Mucosa of rectum (tissue), 2 donors: ENCODE data around the gene SEMA3B.
"Not testable (repeated sequence)": the region's sequence is repeated elsewhere in the genome, so short reads cannot be mapped to it uniquely, and the experiment has no call there.

Source experiments
- H3K27ac ChIP-seq, 2 donors: one replicate each; pipeline ENCODE4 v1.7.0; 2013; ENCODE audit warnings: inconsistent platforms in 2 of 2, low read depth in 2 of 2, low read length in 2 of 2
- H3K27me3 ChIP-seq, 2 donors: one replicate each; pipeline ENCODE4 v1.7.0; 2013; ENCODE audit warnings: low read length in 2 of 2; ENCODE audit not compliant: control insufficient read depth in 2 of 2, insufficient read depth in 2 of 2
- H3K36me3 ChIP-seq, 2 donors: one replicate each; pipeline ENCODE4 v1.7.0; 2013; ENCODE audit warnings: low read length in 2 of 2; ENCODE audit not compliant: control insufficient read depth in 2 of 2, insufficient read depth in 2 of 2
- H3K4me1 ChIP-seq, 2 donors: one replicate each; pipeline ENCODE4 v1.7.0; 2013; ENCODE audit warnings: low read length in 2 of 2, mild to moderate bottlenecking in 1 of 2; ENCODE audit not compliant: control insufficient read depth in 2 of 2, insufficient read depth in 2 of 2
- H3K4me3 ChIP-seq, 2 donors: one replicate each; pipeline ENCODE4 v1.7.0; 2013; ENCODE audit warnings: low read length in 2 of 2
- H3K9ac ChIP-seq, 2 donors: one replicate each; pipeline ENCODE4 v1.7.0; 2013; ENCODE audit warnings: low read length in 2 of 2, low read depth in 1 of 2, mild to moderate bottlenecking in 1 of 2
- H3K9me3 ChIP-seq, 2 donors: one replicate each; pipeline ENCODE4 v1.7.0; 2013; ENCODE audit warnings: low read length in 2 of 2; ENCODE audit not compliant: control insufficient read depth in 2 of 2
- donor health status: healthy.
- donor health status: Normal muscosa, but diverticular disease.

Gene SEMA3B

DNA sequence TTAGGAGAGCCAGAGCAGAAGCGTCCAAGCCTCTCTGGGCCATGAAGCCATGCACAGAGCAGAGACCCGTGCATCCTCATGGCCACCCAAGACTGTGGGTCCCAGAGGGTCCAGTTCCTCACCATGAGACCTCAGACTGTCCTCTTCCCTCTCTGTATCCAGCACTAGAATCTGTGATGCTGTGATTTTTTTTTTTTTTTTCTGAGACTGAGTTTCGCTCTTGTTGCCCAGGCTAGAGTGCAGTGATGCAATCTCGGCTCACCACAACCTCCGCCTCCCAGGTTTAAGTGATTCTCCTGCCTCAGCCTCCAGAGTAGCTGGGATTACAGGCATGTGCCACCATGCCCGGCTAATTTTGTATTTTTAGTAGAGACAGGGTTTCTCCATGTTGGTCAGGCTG lies 24.1 kb upstream of the SEMA3B start:
- peak overlapping the region in 1 of 2 donors; percentile 48 for H3K27ac ChIP-seq
- H3K9me3 ChIP-seq, H3K36me3 ChIP-seq, H3K9ac ChIP-seq, H3K27me3 ChIP-seq, H3K4me3 ChIP-seq: not testable (repeated sequence)
- peaks cover 65 to 72% of the 10 kb centered on the region in 2 donors for H3K4me1 ChIP-seq

DNA sequence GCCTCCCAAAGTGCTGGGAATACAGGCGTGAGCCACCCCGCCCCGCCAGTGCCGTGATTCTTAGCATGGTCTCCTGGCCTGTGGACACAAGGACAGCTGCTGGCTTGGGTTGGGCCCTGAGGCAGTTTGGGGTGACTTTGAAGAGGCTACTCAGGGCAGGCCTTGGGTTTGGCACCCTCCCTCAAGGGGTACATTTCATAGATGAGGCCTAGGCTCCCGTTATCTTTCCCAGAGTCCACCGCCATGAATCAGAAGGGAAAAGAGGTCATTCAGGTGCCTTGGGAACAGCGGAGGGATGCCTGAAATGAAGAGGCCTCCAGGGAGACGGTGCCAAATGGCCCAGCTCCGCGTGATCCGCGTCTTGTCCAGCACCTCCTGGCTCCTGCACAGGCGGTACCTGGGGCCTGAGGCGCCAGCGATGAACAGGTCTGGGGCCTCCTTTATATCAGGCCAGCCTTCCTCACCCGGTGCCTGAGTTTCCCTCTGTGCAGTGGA lies 23.6 kb upstream of the SEMA3B start:
- Histone ChIP-seq H3K36me3 (peaks cover 0 to 10% of the 10 kb centered on the region in 2 donors), H3K4me3 (peak overlapping the region; percentile 71 to 76), H3K9ac (peak overlapping the region in 1 of 2 donors; percentile 72), H3K27ac (peak overlapping the region; percentile 26 to 81), H3K4me1 (peaks cover 63 to 70% of the 10 kb centered on the region in 2 donors), H3K27me3 (no peaks in the 10 kb centered on the region), H3K9me3 (no peaks in the 10 kb centered on the region)

DNA sequence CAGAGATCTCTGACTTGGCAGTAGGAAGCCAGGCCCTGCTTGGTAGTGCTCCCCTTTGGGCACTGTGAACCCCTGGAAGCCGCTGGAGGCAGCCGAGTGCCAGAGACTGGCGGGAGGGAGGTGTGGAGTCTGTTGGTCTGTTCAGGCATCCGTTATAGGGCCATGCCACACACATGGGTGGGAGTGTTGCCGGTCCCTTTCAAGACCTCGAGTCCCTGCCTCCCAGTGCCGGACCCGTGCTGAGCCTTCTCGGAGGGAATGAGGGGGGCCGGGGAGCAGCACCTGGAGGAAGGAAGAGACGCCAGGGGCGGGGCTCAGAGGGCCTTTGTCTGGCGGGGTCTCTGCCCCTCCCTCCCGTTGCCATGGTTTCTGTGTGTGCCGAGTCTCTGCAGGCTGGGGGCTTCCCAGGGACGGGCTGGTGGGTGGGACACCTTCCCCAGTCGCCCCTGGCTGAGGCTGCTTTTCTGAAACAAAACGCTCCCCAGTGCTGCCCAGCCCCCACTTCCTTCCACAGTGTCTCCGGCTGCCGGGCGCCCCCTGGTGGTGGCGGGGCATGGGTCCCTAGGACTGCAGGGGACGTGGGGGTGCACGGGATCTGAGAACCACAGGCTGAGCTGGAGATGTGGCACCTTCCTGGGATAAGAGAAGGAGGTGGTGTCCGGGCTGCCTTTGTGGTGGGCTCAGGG lies 23.0 kb upstream of the SEMA3B start:
- H3K27me3 ChIP-seq: no peaks in the 10 kb centered on the region
- H3K36me3 ChIP-seq: peaks cover 0 to 12% of the 10 kb centered on the region in 2 donors
- H3K27ac ChIP-seq: peak overlapping the region; percentile 26 to 81
- H3K9ac ChIP-seq: peak overlapping the region; percentile 70 to 72
- peaks cover 60 to 71% of the 10 kb centered on the region in 2 donors for H3K4me1 ChIP-seq
- peak overlapping the region; percentile 71 to 76 for H3K4me3 ChIP-seq
- no peaks in the 10 kb centered on the region for H3K9me3 ChIP-seq

DNA sequence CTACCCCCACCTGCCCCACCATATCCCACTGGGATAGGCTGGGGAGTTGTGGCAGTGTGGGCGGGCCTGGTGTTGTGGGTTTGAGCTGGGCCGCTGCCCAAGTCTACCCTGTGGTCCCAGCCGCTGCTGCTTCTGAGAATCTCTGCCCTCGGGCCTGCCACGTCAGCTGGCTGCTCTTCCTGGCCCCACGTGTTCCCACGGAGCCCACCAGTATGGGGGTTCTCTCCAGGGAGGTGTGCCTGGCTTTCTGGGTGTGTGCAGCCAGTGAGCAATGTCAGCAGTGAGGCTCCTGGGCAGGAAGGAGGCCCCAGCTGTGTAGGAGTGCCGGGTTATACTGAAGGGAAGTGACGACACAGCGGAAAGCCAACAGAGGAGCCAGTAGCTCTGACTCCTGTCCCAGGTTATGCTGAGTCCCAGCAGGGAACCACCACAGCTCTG lies 22.4 kb upstream of the SEMA3B start:
- peak overlapping the region; percentile 26 to 81 for H3K27ac ChIP-seq
- peak overlapping the region in 1 of 2 donors; percentile 76 for H3K4me3 ChIP-seq
- peak overlapping the region; percentile 70 to 72 for H3K9ac ChIP-seq
- H3K27me3 ChIP-seq: no peaks in the 10 kb centered on the region
- H3K4me1 ChIP-seq: peaks cover 60 to 70% of the 10 kb centered on the region in 2 donors
- peaks cover 4 to 13% of the 10 kb centered on the region in 2 donors for H3K36me3 ChIP-seq
- H3K9me3 ChIP-seq: no peaks in the 10 kb centered on the region

DNA sequence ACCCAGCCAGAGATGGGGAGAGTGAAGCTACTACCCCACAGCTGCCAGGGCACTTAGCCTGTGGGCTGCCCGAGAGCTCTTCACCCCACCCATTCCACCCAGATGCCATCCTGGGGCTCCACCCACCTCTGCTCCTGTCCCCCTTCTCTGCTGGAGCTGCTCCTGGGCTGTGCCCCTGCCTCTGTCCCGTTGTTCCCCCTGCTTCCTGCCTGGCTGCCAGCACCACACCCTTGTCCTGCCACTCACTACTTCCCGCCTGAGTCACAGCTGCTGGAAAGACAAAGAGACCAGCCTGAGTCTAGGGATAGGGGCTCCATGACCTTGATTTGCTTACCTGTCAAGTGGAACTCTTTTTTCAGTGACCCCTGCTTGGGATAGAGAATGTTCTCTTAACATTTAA lies 20.6 kb upstream of the SEMA3B start:
- peaks cover 4 to 25% of the 10 kb centered on the region in 2 donors for H3K36me3 ChIP-seq
- peak overlapping the region in 1 of 2 donors; percentile 13 for H3K9ac ChIP-seq
- no peaks in the 10 kb centered on the region for H3K9me3 ChIP-seq
- peak overlapping the region; percentile 34 to 58 for H3K27ac ChIP-seq
- no peaks in the 10 kb centered on the region for H3K27me3 ChIP-seq
- no peak overlapping the region for H3K4me3 ChIP-seq
- H3K4me1 ChIP-seq: peaks cover 45 to 53% of the 10 kb centered on the region in 2 donors

DNA sequence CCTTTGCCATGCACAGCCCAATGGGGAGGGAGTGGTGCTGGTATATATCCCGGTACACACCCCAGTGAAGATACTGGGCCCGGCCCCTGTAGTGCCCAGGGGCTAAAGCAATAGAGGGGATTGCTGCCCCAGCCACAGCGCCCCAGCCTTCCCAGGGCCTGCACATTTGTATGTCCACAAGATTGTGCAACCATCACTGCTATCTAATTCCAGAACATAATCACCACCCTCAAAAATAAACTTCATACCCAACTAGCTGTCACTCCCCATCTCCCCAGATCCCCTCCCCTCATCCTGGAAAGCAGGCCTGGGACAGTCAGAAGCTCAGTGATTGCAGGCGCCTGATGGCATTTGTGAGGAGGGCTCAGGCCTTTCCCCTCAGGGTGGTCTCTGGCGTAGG lies 19.5 kb upstream of the SEMA3B start:
- H3K36me3 ChIP-seq: peaks cover 4 to 30% of the 10 kb centered on the region in 2 donors
- H3K27me3 ChIP-seq: no peaks in the 10 kb centered on the region
- no peak overlapping the region for H3K9ac ChIP-seq
- H3K4me3 ChIP-seq: no peak overlapping the region
- H3K4me1 ChIP-seq: peaks cover 37 to 49% of the 10 kb centered on the region in 2 donors
- no peaks in the 10 kb centered on the region for H3K9me3 ChIP-seq
- H3K27ac ChIP-seq: peak overlapping the region in 1 of 2 donors; percentile 58

DNA sequence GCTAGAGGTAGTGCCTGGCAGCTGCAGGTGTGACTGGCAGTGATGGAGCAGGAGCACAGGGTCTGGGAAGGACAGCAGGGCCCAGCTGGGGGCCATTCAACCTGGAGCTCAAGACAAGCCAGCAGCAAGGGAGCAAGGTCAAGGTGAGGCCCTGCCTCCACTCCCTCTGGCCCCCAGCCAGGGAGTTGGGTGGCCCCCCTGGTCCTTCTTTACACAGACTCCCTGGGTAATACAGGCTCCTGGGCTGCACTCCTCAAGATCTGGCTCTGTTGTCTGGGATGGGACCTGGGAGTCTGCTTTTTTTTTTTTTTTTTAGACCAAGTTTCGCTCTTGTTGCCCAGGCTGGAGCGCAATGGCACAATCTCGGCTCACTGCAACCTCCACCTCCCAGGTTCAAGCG lies 18.4 kb upstream of the SEMA3B start:
- no peak overlapping the region for H3K4me3 ChIP-seq
- H3K36me3 ChIP-seq: peaks cover 4 to 30% of the 10 kb centered on the region in 2 donors
- H3K9me3 ChIP-seq: no peaks in the 10 kb centered on the region
- no peak overlapping the region for H3K27ac ChIP-seq
- H3K27me3 ChIP-seq: no peaks in the 10 kb centered on the region
- H3K4me1 ChIP-seq: peaks cover 32 to 48% of the 10 kb centered on the region in 2 donors
- no peak overlapping the region for H3K9ac ChIP-seq

DNA sequence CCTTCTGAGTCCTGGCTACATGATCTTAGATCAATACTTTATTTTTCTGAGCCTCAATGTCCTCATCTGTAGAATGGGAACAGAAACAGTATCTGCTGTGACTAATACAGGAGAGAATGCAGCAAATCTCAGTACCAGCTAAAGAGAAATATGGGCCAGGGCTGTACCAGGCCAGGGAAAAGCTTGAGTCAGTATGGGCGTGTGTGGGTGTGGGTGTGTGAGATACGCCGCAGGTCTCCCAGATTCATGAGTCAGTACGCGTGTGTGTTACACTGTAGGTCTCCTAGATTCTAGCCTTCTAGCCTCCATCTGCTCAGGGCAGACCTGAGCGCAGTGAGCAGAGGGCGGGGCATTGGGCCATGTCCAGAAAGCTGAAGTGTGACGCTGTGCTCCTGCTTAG lies 17.7 kb upstream of the SEMA3B start:
- H3K4me3 ChIP-seq: no peak overlapping the region
- H3K27me3 ChIP-seq: no peaks in the 10 kb centered on the region
- no peaks in the 10 kb centered on the region for H3K9me3 ChIP-seq
- peak overlapping the region in 1 of 2 donors; percentile 10 for H3K27ac ChIP-seq
- no peak overlapping the region for H3K9ac ChIP-seq
- peaks cover 27 to 42% of the 10 kb centered on the region in 2 donors for H3K4me1 ChIP-seq
- peaks cover 5 to 32% of the 10 kb centered on the region in 2 donors for H3K36me3 ChIP-seq

DNA sequence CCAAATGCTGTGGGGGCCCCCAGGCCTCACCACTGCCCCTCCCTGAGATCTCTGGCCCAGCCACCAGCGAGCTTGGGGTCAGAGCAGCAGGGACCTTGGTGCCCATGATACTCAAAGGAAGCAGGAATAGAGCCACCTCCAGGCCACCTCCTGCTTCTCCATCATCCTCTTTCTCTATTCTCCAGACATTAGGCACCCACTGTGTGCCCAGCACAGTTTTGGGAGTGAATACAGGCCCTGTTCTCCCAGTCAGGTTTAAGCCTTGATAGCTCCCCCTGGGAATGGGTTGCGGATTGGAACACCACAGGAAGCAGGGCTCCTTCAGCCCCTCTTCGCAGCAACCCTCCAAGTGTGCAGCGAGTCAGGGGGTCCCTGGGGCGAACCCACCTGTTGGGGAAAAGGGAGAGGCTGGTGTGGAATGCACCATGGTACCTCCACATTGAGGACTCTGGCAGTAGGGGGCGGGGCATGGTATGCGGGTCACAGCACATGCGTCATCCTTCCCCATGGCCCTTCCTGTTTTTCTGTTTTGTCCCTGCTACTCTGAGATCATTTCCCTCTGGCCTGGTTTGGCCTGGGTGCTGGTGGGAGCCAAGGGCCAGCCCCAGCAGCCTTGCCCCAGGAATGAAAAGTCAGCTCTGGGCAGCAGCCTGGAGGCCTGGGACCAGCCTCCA lies 14.2 kb upstream of the SEMA3B start:
- H3K4me1 ChIP-seq: peaks cover 10 to 14% of the 10 kb centered on the region in 2 donors
- H3K36me3 ChIP-seq: peaks cover 25 to 42% of the 10 kb centered on the region in 2 donors
- no peaks in the 10 kb centered on the region for H3K27me3 ChIP-seq
- no peak overlapping the region for H3K9ac ChIP-seq
- peak overlapping the region; percentile 42 to 56 for H3K27ac ChIP-seq
- H3K9me3 ChIP-seq: no peaks in the 10 kb centered on the region
- no peak overlapping the region for H3K4me3 ChIP-seq

DNA sequence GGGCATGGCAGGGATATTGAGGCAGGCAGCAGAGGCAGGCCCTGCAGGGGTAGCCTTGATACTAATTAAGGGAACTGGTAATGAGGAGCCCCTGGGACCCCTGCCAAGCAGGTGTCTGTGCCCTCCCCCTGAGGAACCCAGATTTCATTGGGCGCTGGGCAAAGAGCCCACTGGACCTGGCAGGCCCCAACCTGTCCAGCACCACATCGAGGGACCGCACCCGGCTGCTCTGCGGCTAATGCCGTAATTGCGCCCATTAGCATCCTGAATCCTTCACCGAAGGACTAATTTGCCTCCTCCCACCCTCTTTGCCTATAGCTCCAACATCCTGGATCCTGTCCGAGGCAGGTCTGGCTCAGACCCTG lies 13.7 kb upstream of the SEMA3B start:
- Histone ChIP-seq H3K9me3 (no peaks in the 10 kb centered on the region), H3K4me3 (no peak overlapping the region), H3K27me3 (no peaks in the 10 kb centered on the region), H3K9ac (no peak overlapping the region), H3K36me3 (peaks cover 25 to 41% of the 10 kb centered on the region in 2 donors), H3K4me1 (peaks cover 12 to 15% of the 10 kb centered on the region in 2 donors), H3K27ac (peak overlapping the region in 1 of 2 donors; percentile 56)
